Fibroblast of pulmonary artery (primary cell): ENCODE data around the gene SECTM1.

Experiments used
- DNase-seq: peaks from one replicate; pipeline ENCODE4 v3.0.0-alpha.2; 2010; ENCODE audit warnings: low read depth
- H3K4me3 ChIP-seq: replicated peaks from 2 replicates; pipeline ENCODE4 v1.5.1; 2011; ENCODE audit warnings: low read depth, mild to moderate bottlenecking, control low read depth, low read length, moderate library complexity
- TF ChIP-seq, protein P1 (sequence below): IDR thresholded peaks from 2 replicates; pipeline ENCODE4 v1.5.1; 2011; ENCODE audit warnings: mild to moderate bottlenecking, control low read depth, low read length, inconsistent platforms; ENCODE audit errors: missing control alignments

SECTM1 gene

DNA sequence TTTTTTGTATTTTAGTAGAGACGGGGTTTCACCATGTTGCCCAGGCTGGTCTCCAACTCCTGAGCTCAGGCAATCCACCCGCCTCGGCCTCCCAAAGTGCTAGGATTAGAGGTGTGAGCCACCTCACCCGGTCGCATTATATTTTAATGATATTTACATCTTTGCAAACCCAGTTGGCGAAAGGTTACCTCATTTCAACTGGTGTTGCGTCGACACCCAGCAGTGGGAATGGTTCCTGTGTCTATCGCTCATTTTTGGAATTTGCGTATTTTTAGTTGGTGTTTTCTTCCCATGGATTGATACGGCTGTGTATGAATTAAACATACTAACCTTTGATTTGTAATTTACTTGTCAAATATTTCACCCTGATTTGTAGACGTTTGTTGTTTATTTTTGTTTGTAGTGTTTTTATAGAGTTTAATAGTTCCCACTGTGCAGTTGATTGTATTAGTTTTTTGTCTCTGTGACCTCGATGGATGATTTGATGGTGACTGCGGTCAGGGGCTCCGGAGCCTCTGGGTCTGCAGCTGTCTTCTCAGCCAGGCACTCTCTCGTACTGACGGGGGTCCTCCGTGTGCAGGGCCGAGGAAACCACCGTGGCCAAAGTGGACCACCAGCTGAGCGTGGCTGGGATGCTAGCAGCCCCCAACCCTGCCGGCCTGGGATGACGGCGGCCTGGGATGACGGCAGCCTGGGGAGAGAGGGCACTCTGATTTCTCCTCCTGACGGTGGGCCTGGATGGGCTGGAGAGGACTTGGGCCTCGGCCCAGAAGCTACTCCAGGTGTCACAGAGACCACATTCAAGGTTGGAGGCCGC lies 20.2 kb downstream of the SECTM1 start:
- no peak for DNase-seq
- H3K4me3 ChIP-seq: no peak overlapping the region
- TF ChIP-seq, protein P1, sequence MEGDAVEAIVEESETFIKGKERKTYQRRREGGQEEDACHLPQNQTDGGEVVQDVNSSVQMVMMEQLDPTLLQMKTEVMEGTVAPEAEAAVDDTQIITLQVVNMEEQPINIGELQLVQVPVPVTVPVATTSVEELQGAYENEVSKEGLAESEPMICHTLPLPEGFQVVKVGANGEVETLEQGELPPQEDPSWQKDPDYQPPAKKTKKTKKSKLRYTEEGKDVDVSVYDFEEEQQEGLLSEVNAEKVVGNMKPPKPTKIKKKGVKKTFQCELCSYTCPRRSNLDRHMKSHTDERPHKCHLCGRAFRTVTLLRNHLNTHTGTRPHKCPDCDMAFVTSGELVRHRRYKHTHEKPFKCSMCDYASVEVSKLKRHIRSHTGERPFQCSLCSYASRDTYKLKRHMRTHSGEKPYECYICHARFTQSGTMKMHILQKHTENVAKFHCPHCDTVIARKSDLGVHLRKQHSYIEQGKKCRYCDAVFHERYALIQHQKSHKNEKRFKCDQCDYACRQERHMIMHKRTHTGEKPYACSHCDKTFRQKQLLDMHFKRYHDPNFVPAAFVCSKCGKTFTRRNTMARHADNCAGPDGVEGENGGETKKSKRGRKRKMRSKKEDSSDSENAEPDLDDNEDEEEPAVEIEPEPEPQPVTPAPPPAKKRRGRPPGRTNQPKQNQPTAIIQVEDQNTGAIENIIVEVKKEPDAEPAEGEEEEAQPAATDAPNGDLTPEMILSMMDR: no peak

DNA sequence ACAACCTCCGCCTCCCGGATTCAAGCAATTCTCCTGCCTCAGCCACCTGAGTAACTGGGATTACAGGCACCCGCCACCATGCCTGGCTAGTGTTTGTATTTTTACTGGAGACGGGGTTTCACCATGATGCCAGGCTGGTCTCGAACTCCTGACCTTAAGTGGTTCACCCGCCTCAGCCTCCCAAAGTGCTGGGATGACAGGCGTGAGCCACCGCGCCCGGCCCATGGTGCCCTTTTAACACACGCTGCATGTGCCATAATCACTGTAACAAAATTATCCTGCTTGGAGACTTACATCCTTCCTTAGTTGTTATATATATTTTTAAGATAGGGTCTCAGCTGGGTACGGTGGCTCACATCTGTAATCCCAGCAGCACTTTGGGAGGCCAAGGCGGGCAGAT lies 21.6 kb downstream of the SECTM1 start:
- no peak overlapping the region for H3K4me3 ChIP-seq
- TF ChIP-seq, protein P1: no peak
- no peak for DNase-seq

DNA sequence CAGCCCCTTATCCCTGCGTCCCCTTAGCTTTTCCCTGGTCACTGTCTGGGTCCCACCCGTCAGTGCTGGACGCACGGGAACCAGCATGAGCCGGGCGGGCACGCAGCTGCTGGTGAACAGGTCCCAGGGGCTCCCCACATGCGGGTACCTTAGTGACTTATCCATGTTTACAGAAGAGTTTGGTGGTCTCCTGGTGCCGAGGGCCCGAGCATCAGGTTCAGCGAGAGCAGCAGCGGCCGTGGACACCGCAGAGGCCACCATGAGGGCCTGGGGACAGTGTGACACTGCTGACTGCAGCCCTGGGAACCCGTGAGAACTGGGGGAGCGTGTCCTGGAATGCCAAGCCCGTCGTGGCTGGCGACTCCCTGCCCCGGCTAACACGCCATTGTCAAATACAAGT lies 22.7 kb downstream of the SECTM1 start:
- no peak overlapping the region for H3K4me3 ChIP-seq
- TF ChIP-seq, protein P1: no peak
- DNase-seq: no peak

DNA sequence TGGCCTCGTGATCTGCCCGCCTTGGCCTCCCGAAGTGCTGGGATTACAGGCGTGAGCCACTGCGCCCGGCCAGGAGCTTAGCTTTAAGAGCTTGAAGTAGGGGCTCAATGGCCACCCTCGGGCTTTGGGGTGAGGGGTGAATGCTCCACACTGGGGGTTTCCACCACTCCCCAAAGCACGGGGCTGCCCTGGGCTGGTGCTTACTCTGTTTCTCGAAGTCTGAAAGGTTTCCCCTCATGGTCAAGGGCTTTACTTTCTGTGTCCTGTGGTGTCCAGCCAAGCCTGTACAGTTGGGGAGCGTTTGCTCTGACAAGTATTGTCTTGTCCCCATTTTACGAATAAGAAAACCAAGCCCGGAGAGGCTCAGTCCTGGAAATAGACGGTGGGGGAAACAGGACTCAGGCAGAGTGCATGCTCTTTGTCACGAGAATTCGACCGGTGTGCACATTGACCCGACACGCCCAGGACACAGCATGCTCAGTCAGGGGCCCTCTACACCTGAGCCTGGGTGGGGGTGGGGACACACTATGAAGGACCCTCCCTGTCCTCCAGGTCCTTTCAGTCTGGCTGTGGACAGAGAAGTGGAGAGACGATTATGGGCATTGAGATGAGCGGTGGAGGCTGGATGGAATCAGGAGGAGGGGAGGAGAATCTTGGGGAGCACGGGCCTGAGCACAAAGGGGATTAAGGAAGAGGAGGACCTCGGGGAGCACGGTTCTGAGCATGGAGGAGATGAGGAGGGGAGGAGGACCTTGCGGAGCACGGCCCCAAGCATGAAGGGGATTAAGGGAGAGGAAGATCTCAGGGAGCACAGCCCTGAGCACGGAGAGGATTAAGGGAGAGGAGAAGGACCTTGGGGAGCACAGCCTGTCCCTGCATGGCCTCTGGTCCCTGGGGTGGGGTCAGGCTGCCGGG lies 23.7 kb downstream of the SECTM1 start:
- no peak overlapping the region for H3K4me3 ChIP-seq
- DNase-seq: no peak
- TF ChIP-seq, protein P1: no peak

DNA sequence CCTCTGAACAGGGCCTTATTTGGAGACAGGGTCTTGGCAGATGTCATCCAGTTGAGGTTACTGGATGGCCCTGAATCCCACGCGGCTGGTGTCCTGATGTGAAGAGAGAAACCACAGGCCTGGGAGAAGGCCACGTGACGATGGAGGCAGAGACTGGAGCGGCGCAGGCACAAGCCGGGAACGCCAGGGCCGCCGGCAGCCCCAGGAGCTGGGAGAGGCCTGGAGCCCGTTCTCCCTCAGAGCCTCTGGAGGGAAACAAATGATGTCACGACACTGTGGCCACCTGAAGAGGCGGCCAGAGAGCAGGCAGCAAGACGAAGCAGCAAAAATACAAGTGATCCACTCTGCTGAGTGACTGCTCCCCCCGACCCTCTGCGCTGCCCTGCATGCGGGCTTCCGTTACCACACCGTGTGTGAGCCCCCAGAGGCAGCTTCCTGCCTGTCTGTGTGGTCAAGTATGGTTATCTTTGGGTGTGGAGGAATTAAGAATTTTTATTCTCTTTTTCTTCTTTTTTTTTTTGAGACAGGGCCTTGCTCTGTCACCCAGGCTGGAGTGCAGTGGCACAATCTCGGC lies 27.8 kb downstream of the SECTM1 start:
- TF ChIP-seq, protein P1: no peak
- DNase-seq: no peak
- H3K4me3 ChIP-seq: no peak overlapping the region

DNA sequence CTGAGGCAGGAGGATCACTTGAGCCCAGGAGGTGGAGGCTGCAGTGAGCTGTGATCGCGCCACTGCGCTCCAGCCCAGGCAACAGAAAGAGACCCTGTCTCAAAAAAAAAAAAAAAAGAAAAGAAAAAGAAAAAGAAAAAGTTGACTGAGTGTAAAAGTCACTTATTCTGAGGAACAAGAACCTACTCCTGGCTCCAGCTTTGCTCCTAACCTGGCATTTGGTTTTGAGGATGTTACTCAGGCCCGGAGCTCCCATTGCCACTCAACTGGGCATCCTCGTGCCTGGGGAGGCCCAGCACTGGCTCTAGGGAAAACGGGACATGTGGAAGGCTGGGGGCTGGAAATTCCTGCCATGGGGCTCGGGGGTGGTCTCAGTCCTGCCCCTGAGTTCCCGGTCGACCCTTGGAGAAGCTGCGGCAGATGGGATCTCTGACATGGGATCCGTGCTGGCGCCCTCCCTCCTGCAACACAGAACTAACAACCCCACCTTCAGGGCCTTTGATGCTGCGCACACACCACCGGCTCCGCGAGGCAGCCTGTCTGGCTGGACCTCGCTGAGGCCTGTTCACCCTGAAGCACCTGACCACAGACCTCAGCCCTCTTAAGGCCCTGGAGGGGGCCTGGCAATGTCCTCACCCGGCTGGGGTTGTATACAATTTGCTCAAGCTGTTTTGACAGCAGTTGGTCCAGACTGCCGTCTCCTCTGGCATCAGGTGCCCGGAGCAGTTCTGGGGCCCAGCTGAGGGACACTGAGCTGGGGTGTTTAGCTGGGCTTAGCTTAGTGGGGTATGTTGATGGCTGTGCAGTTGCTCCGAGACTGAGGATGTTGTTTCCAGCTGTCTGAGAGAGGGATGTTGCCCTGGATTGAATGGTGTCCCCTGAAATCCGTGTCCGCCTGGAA lies 28.5 kb downstream of the SECTM1 start:
- H3K4me3 ChIP-seq: no peak overlapping the region
- DNase-seq: no peak
- TF ChIP-seq, protein P1: no peak
